Ishikawa (cell line): ENCODE results near the gene ZNF841.

Experiments used
- RAD21 ChIP-seq: IDR thresholded peaks from 2 replicates; pipeline ENCODE4 v1.6.1; 2012; ENCODE audit warnings: low read depth
- TEAD4 ChIP-seq: IDR thresholded peaks from 2 replicates; pipeline ENCODE4 v1.6.1; 2012

GRCh38 chr19:52065399-52065798 lies 30.2 kb downstream of the ZNF841 start:
- no peak for TF ChIP-seq RAD21
- no peak for TF ChIP-seq TEAD4
